Measurements from ENCODE around the gene BIN1.

Gene BIN1

DNA sequence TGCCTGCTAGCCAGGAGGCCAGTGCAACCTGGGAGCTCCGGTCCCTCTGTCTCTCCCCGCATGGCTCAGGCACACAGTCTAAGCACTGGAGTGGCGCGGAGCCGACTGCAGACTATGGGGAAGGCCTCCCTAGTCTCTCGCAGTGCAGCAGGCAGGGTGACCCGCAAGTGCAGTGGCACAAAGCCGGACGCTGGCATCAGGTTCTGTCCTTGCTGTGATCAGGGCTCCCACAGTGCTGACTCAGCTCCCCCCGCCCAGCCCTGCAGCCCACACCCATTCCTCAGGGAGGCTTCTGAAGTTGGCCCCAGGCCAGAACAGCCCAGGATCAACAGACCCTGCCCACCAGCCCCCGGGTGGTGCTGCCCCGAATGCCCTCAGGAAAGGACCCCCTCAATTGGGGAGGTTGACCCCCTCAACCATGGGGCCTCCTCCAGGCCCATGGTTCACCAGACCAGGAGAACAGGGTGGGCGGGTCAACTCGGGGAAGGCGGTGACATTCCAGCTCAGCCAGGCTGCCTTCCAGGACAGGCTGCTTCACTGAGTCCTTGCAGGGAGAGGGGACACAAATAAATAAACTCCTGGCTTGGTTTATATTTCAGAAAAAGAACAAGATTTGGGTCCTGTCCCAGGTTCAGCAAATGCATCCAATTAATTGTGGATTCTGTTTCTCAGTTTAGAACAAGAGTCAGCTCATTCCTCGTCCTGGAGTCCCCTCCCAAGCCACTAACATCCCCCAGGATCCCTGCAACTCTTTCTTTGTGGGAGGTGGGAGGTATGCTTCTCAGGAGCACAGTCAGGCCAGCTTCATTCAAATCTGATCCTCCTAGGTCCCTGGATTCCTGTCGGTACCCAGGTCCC lies 12.2 kb downstream of the BIN1 start:
- Histone ChIP-seq H3K4me1 (ENCODE audit: control insufficient read depth in 1 of 2, insufficient read depth in 2 of 2, low read length in 2 of 2) (peaks cover 17 to 18% of the 10 kb centered on the region in 2 experiments), H2BK12ac (ENCODE audit: low read length) (no peak overlapping the region), H3K18ac (ENCODE audit: low read length) (no peak overlapping the region), H3K4ac (ENCODE audit: low read depth, low read length) (no peak overlapping the region), H3K9me3 (ENCODE audit: insufficient read depth, low read depth, low read length) (peaks cover 3% of the 10 kb centered on the region), H3K27ac (ENCODE audit: low read depth, low read length) (no peak overlapping the region), H3K79me1 (ENCODE audit: low read length) (no peaks in the 10 kb centered on the region), H4K8ac (ENCODE audit: low read depth, low read length) (no peak overlapping the region), H2BK120ac (ENCODE audit: insufficient read depth, low read length, poor library complexity) (no peak overlapping the region), H3K36me3 (ENCODE audit: control insufficient read depth in 1 of 2, insufficient read depth in 2 of 2, low read length in 2 of 2) (no peaks in the 10 kb centered on the region), H2AK5ac (ENCODE audit: low read length) (no peak overlapping the region), H4K91ac (ENCODE audit: low read depth, low read length) (no peak overlapping the region), H3K27me3 (ENCODE audit: insufficient read depth, low read length) (no peaks in the 10 kb centered on the region), H2BK5ac (ENCODE audit: low read depth, low read length, poor library complexity) (no peak overlapping the region), H3K23ac (ENCODE audit: low read length) (no peak overlapping the region), H3K9ac (ENCODE audit: low read length) (no peak overlapping the region), H3K14ac (ENCODE audit: low read length) (no peak overlapping the region), H3K4me2 (ENCODE audit: low read length) (no peak overlapping the region), H3K4me3 (ENCODE audit: low read depth, low read length) (no peak overlapping the region), H4K12ac (ENCODE audit: low read depth, low read length) (no peak overlapping the region), H2AFZ (ENCODE audit: insufficient read depth, low read length, poor library complexity) (no peak overlapping the region), H3K79me2 (ENCODE audit: control insufficient read depth, insufficient read depth, low read length, poor library complexity) (no peaks in the 10 kb centered on the region)
- WGBS (ENCODE audit: extremely low coverage, insufficient coverage, insufficient read length) = no CpG with 5 or more reads among the region's 17 CpGs
- peak in 1 of 2 donors; percentile 17 for DNase-seq

DNA sequence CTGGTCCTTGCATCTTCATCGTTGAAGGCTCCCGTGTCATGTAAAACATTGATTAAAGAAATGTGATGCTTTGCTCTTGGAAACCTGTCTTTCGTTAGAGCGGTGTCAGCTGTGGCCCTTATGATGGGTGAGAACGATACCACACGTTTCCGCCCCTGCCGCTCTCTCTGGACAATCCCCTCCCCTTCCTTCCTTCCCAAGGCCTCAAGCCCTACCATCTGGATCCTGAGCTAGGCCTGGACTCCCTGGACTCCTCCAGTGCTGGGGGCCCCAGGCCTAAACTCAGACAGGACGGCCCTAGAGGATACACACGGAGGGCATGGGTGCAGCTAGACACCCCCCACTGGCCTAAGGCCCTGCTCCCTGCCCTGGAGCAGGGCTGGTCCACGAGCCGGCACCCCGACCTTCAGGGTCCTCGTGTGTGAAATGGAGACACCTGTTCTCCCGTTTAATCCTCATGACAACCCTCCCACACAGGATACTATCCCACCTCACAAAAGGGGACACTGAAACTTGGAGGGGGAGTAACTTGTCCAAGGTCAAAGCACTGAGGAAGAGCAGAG lies 13.2 kb downstream of the BIN1 start:
- no peak overlapping the region for H3K14ac ChIP-seq (ENCODE audit: low read length)
- no peak overlapping the region for H3K4me3 ChIP-seq (ENCODE audit: low read depth, low read length)
- H4K8ac ChIP-seq (ENCODE audit: low read depth, low read length) = no peak overlapping the region
- H3K23ac ChIP-seq (ENCODE audit: low read length) = no peak overlapping the region
- H2BK120ac ChIP-seq (ENCODE audit: insufficient read depth, low read length, poor library complexity) = no peak overlapping the region
- no peak overlapping the region for H2AK5ac ChIP-seq (ENCODE audit: low read length)
- no peaks in the 10 kb centered on the region for H3K27me3 ChIP-seq (ENCODE audit: insufficient read depth, low read length)
- no peak overlapping the region for H3K4ac ChIP-seq (ENCODE audit: low read depth, low read length)
- no peak overlapping the region for H2BK5ac ChIP-seq (ENCODE audit: low read depth, low read length, poor library complexity)
- DNase-seq = no peak
- no peak overlapping the region for H4K12ac ChIP-seq (ENCODE audit: low read depth, low read length)
- WGBS (ENCODE audit: extremely low coverage, insufficient coverage, insufficient read length) = no CpG with 5 or more reads among the region's 15 CpGs
- peaks cover 17 to 18% of the 10 kb centered on the region in 2 experiments for H3K4me1 ChIP-seq (ENCODE audit: control insufficient read depth in 1 of 2, insufficient read depth in 2 of 2, low read length in 2 of 2)
- no peak overlapping the region for H3K4me2 ChIP-seq (ENCODE audit: low read length)
- H3K79me2 ChIP-seq (ENCODE audit: control insufficient read depth, insufficient read depth, low read length, poor library complexity) = no peaks in the 10 kb centered on the region
- H3K36me3 ChIP-seq (ENCODE audit: control insufficient read depth in 1 of 2, insufficient read depth in 2 of 2, low read length in 2 of 2) = no peaks in the 10 kb centered on the region
- H2BK12ac ChIP-seq (ENCODE audit: low read length) = no peak overlapping the region
- no peak overlapping the region for H3K18ac ChIP-seq (ENCODE audit: low read length)
- H3K27ac ChIP-seq (ENCODE audit: low read depth, low read length) = no peak overlapping the region
- no peak overlapping the region for H3K9ac ChIP-seq (ENCODE audit: low read length)
- H3K9me3 ChIP-seq (ENCODE audit: insufficient read depth, low read depth, low read length) = peaks cover 3% of the 10 kb centered on the region
- H4K91ac ChIP-seq (ENCODE audit: low read depth, low read length) = no peak overlapping the region
- H2AFZ ChIP-seq (ENCODE audit: insufficient read depth, low read length, poor library complexity) = no peak overlapping the region
- H3K79me1 ChIP-seq (ENCODE audit: low read length) = no peaks in the 10 kb centered on the region

DNA sequence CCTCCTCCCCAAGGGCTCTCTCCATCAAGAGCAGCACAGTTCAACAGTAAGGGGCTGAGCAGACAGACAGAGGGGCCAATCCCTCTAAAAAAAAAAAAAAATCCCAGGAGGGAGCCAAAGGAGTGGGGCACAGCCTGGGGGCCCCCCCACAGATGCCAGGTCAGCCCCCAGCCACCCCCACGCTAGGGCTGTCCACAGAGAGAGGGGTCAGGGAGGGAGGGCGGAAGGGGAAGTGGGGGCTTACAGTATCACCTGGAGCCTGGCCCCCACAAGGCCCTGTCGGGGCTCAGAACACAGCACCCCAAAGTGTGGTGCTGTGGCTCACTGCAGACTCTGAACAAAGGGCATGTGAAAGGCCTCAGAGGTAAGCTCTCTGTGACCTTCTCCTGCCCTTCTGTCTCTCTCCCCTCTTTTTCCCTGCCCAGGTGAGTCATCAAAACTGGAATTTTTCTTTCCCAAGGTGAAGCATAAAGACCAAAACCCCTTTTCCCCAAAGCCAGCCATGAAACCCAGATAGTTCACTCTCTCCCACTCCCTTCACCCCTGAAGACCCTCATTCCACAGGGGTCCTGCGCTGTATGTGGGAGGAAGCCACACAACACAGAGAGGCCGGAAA lies 13.9 kb downstream of the BIN1 start:
- Histone ChIP-seq H3K27me3 (ENCODE audit: insufficient read depth, low read length) (no peaks in the 10 kb centered on the region), H3K14ac (ENCODE audit: low read length) (no peak overlapping the region), H4K91ac (ENCODE audit: low read depth, low read length) (no peak overlapping the region)

DNA sequence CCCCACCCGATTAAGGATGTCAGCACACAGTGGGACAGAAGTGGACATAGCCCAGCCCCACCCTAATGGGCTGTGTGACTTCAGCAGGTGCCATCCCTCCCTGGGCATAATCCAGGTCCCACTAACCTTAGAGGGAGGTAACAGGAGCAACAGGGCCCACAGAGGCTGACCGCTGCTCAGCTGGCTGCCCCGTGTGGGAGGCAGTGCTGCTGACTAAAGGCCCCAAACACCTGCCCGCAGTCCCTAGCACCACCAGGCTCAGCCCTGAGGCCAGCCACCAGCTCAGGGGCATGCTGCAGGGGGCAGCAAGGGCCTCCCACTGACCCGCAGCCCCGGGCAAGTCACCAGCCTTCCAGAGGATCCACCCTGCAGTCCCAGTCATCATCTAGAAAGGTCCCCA lies 14.6 kb downstream of the BIN1 start:
- H3K14ac ChIP-seq (ENCODE audit: low read length) = no peak overlapping the region
- no peak overlapping the region for H3K4me2 ChIP-seq (ENCODE audit: low read length)
- H2AK5ac ChIP-seq (ENCODE audit: low read length) = no peak overlapping the region
- no peak overlapping the region for H3K27ac ChIP-seq (ENCODE audit: low read depth, low read length)
- H3K9ac ChIP-seq (ENCODE audit: low read length) = no peak overlapping the region
- no peak overlapping the region for H2AFZ ChIP-seq (ENCODE audit: insufficient read depth, low read length, poor library complexity)
- no peaks in the 10 kb centered on the region for H3K79me1 ChIP-seq (ENCODE audit: low read length)
- no peak overlapping the region for H2BK120ac ChIP-seq (ENCODE audit: insufficient read depth, low read length, poor library complexity)
- H3K23ac ChIP-seq (ENCODE audit: low read length) = no peak overlapping the region
- no peak overlapping the region for H3K4ac ChIP-seq (ENCODE audit: low read depth, low read length)
- DNase-seq = peak in 1 of 2 donors; percentile 27
- no peaks in the 10 kb centered on the region for H3K79me2 ChIP-seq (ENCODE audit: control insufficient read depth, insufficient read depth, low read length, poor library complexity)
- H3K18ac ChIP-seq (ENCODE audit: low read length) = no peak overlapping the region
- peaks cover 22 to 23% of the 10 kb centered on the region in 2 experiments for H3K4me1 ChIP-seq (ENCODE audit: control insufficient read depth in 1 of 2, insufficient read depth in 2 of 2, low read length in 2 of 2)
- H4K8ac ChIP-seq (ENCODE audit: low read depth, low read length) = no peak overlapping the region
- no peak overlapping the region for H3K4me3 ChIP-seq (ENCODE audit: low read depth, low read length)
- no peak overlapping the region for H4K12ac ChIP-seq (ENCODE audit: low read depth, low read length)
- H3K36me3 ChIP-seq (ENCODE audit: control insufficient read depth in 1 of 2, insufficient read depth in 2 of 2, low read length in 2 of 2) = no peaks in the 10 kb centered on the region
- H2BK12ac ChIP-seq (ENCODE audit: low read length) = no peak overlapping the region
- H2BK5ac ChIP-seq (ENCODE audit: low read depth, low read length, poor library complexity) = no peak overlapping the region
- H3K9me3 ChIP-seq (ENCODE audit: insufficient read depth, low read depth, low read length) = peaks cover 3% of the 10 kb centered on the region
- no peaks in the 10 kb centered on the region for H3K27me3 ChIP-seq (ENCODE audit: insufficient read depth, low read length)
- H4K91ac ChIP-seq (ENCODE audit: low read depth, low read length) = no peak overlapping the region
- no CpG with 5 or more reads among the region's 6 CpGs for WGBS (ENCODE audit: extremely low coverage, insufficient coverage, insufficient read length)

More for the DNA sequence above, 13.9 kb downstream of the BIN1 start:
- H3K9ac ChIP-seq (ENCODE audit: low read length) = no peak overlapping the region
- no peak overlapping the region for H3K4me2 ChIP-seq (ENCODE audit: low read length)
- no peak overlapping the region for H2BK5ac ChIP-seq (ENCODE audit: low read depth, low read length, poor library complexity)
- no peak overlapping the region for H2AFZ ChIP-seq (ENCODE audit: insufficient read depth, low read length, poor library complexity)
- H3K36me3 ChIP-seq (ENCODE audit: control insufficient read depth in 1 of 2, insufficient read depth in 2 of 2, low read length in 2 of 2) = no peaks in the 10 kb centered on the region
- H3K27ac ChIP-seq (ENCODE audit: low read depth, low read length) = no peak overlapping the region
- H2BK12ac ChIP-seq (ENCODE audit: low read length) = no peak overlapping the region
- no peak overlapping the region for H2AK5ac ChIP-seq (ENCODE audit: low read length)
- peaks cover 17 to 18% of the 10 kb centered on the region in 2 experiments for H3K4me1 ChIP-seq (ENCODE audit: control insufficient read depth in 1 of 2, insufficient read depth in 2 of 2, low read length in 2 of 2)
- H3K9me3 ChIP-seq (ENCODE audit: insufficient read depth, low read depth, low read length) = peaks cover 3% of the 10 kb centered on the region
- H3K79me1 ChIP-seq (ENCODE audit: low read length) = no peaks in the 10 kb centered on the region
- no CpG with 5 or more reads among the region's 5 CpGs for WGBS (ENCODE audit: extremely low coverage, insufficient coverage, insufficient read length)
- H2BK120ac ChIP-seq (ENCODE audit: insufficient read depth, low read length, poor library complexity) = no peak overlapping the region
- H3K4ac ChIP-seq (ENCODE audit: low read depth, low read length) = no peak overlapping the region
- no peak overlapping the region for H3K4me3 ChIP-seq (ENCODE audit: low read depth, low read length)
- no peak overlapping the region for H3K18ac ChIP-seq (ENCODE audit: low read length)
- H4K12ac ChIP-seq (ENCODE audit: low read depth, low read length) = no peak overlapping the region
- DNase-seq = no peak
- no peaks in the 10 kb centered on the region for H3K79me2 ChIP-seq (ENCODE audit: control insufficient read depth, insufficient read depth, low read length, poor library complexity)
- no peak overlapping the region for H4K8ac ChIP-seq (ENCODE audit: low read depth, low read length)
- H3K23ac ChIP-seq (ENCODE audit: low read length) = no peak overlapping the region
